Ishikawa (cell line): Measurements from ENCODE around the gene ZNHIT1.

ENCODE experiments used
- CEBPB ChIP-seq: IDR thresholded peaks from 2 replicates; pipeline ENCODE4 v1.6.1; 2012
- CREB1 ChIP-seq: IDR thresholded peaks from 2 replicates; pipeline ENCODE4 v1.6.1; 2012; ENCODE audit warnings: low read depth
- EGR1 ChIP-seq: IDR thresholded peaks from 2 replicates; pipeline ENCODE4 v1.6.1; 2012
- EP300 ChIP-seq: IDR thresholded peaks from 2 replicates; pipeline ENCODE4 v1.6.1; 2012; ENCODE audit warnings: borderline replicate concordance
- FOXM1 ChIP-seq: IDR thresholded peaks from 2 replicates; pipeline ENCODE4 v1.6.1; 2012; ENCODE audit warnings: low read depth, borderline replicate concordance
- MAX ChIP-seq: IDR thresholded peaks from 2 replicates; pipeline ENCODE4 v1.6.1; 2012
- NFIC ChIP-seq: IDR thresholded peaks from 2 replicates; pipeline ENCODE4 v1.6.1; 2012
- RAD21 ChIP-seq: IDR thresholded peaks from 2 replicates; pipeline ENCODE4 v1.6.1; 2012; ENCODE audit warnings: low read depth
- REST ChIP-seq: IDR thresholded peaks from 2 replicates; pipeline ENCODE4 v1.6.1; 2012; ENCODE audit warnings: low read depth, mild to moderate bottlenecking
- TAF1 ChIP-seq: IDR thresholded peaks from 2 replicates; pipeline ENCODE4 v1.6.1; 2012; ENCODE audit warnings: low read depth, mild to moderate bottlenecking
- TCF12 ChIP-seq: IDR thresholded peaks from 2 replicates; pipeline ENCODE4 v1.6.1; 2012; ENCODE audit warnings: low read depth
- TEAD4 ChIP-seq: IDR thresholded peaks from 2 replicates; pipeline ENCODE4 v1.6.1; 2012
- USF1 ChIP-seq: IDR thresholded peaks from 2 replicates; pipeline ENCODE4 v1.6.1; 2012
- YY1 ChIP-seq: IDR thresholded peaks from 2 replicates; pipeline ENCODE4 v1.6.1; 2012; ENCODE audit warnings: low read depth
- ZBTB7A ChIP-seq: IDR thresholded peaks from 2 replicates; pipeline ENCODE4 v1.6.1; 2012; ENCODE audit warnings: low read depth

Gene ZNHIT1

GRCh38 chr7:101222275-101222830 lies 4.4 kb downstream of the ZNHIT1 start:
- TF ChIP-seq MAX, result no peak
- no peak for TF ChIP-seq TCF12
- no peak for TF ChIP-seq EGR1
- TF ChIP-seq NFIC, result no peak
- no peak for TF ChIP-seq EP300
- no peak for TF ChIP-seq USF1
- TF ChIP-seq ZBTB7A, result no peak
- TF ChIP-seq CREB1, result no peak
- TF ChIP-seq FOXM1, result no peak
- TF ChIP-seq CEBPB, result no peak
- TF ChIP-seq TAF1, result no peak
- no peak for TF ChIP-seq YY1

GRCh38 chr7:101223528-101223927 lies 5.6 kb downstream of the ZNHIT1 start:
- TF ChIP-seq YY1, result no peak
- TF ChIP-seq TEAD4, result no peak
- TF ChIP-seq NFIC, result no peak
- TF ChIP-seq FOXM1, result no peak
- TF ChIP-seq TAF1, result no peak
- no peak for TF ChIP-seq REST
- no peak for TF ChIP-seq CREB1
- TF ChIP-seq RAD21, result no peak
- TF ChIP-seq ZBTB7A, result no peak
- no peak for TF ChIP-seq EP300
- no peak for TF ChIP-seq MAX
- TF ChIP-seq CEBPB, result no peak
- no peak for TF ChIP-seq TCF12
- no peak for TF ChIP-seq USF1

- no peak for TF ChIP-seq FOXM1
- no peak for TF ChIP-seq MAX
- TF ChIP-seq TAF1, result no peak
- TF ChIP-seq REST, result no peak
- no peak for TF ChIP-seq RAD21
- no peak for TF ChIP-seq EP300
- no peak for TF ChIP-seq ZBTB7A
- no peak for TF ChIP-seq TCF12
- no peak for TF ChIP-seq CEBPB
- no peak for TF ChIP-seq EGR1
- TF ChIP-seq YY1, result no peak
- TF ChIP-seq USF1, result no peak
- TF ChIP-seq TEAD4, result no peak
- no peak for TF ChIP-seq CREB1
- TF ChIP-seq NFIC, result no peak
Observed at GRCh38 chr7:101225650-101226049, 7.7 kb downstream of the ZNHIT1 start.

- TF ChIP-seq EGR1 (no peak), REST (no peak), TAF1 (no peak)
Observed at GRCh38 chr7:101226721-101227120, 8.8 kb downstream of the ZNHIT1 start.
